Mesodermal cell (in vitro differentiated cells): Measurements from ENCODE around the gene MAPK13.

ENCODE experiments used
- H3K27ac ChIP-seq: 2 replicates; pipeline ENCODE4 v1.7.0; 2013; ENCODE audit warnings: mild to moderate bottlenecking, low read depth, low read length, moderate library complexity; ENCODE audit not compliant: severe bottlenecking
- H3K36me3 ChIP-seq: 2 replicates; pipeline ENCODE4 v1.7.1; 2013; ENCODE audit warnings: mild to moderate bottlenecking, low read length, moderate library complexity; ENCODE audit not compliant: control insufficient read depth, insufficient read depth
- H3K4me1 ChIP-seq: one replicate; pipeline ENCODE4 v1.7.1; 2013; ENCODE audit warnings: mild to moderate bottlenecking, low read length; ENCODE audit not compliant: insufficient read depth, control insufficient read depth, poor library complexity, severe bottlenecking
- H3K4me3 ChIP-seq: 2 replicates; pipeline ENCODE4 v1.7.0; 2013; ENCODE audit warnings: low read length, control low read depth, mild to moderate bottlenecking; ENCODE audit not compliant: insufficient read depth, poor library complexity, severe bottlenecking; ENCODE audit errors: extremely low read depth
- H3K9me3 ChIP-seq: 2 replicates; pipeline ENCODE4 v1.7.1; 2013; ENCODE audit warnings: mild to moderate bottlenecking, low read length, moderate library complexity; ENCODE audit not compliant: control insufficient read depth
- WGBS, 2 experiments: methylation state at CpG; one replicate each; pipeline ENCODE4 v1.1.5; 2013; ENCODE audit warnings: missing lambda C conversion rate in 2 of 2; ENCODE audit not compliant: insufficient coverage in 2 of 2; 5-methylcytosine and 5-hydroxymethylcytosine counted together

MAPK13 gene

GRCh38 chr6:36114798-36115408, 15.4 kb upstream of the MAPK13 start:
- H3K9me3 ChIP-seq, result no peaks in the 10 kb centered on the region
- WGBS, 2 experiments, result 92 to 95% methylated on average over 3 to 4 of the region's 4 CpGs

GRCh38 chr6:36115412-36115811, 14.9 kb upstream of the MAPK13 start:
- 90 to 92% methylated on average over 9 to 10 of the region's 10 CpGs for WGBS, 2 experiments
- H3K4me1 ChIP-seq, result peaks cover under 1% of the 10 kb centered on the region
- H3K36me3 ChIP-seq, result peaks cover 22% of the 10 kb centered on the region
- H3K4me3 ChIP-seq, result no peak overlapping the region
- no peaks in the 10 kb centered on the region for H3K9me3 ChIP-seq
- no peak overlapping the region for H3K27ac ChIP-seq

More at GRCh38 chr6:36114798-36115408, 15.4 kb upstream of the MAPK13 start:
- Histone ChIP-seq H3K4me3 (no peak overlapping the region), H3K36me3 (peaks cover 27% of the 10 kb centered on the region), H3K27ac (no peak overlapping the region), H3K4me1 (no peaks in the 10 kb centered on the region)

- Histone ChIP-seq H3K4me3 (no peak overlapping the region), H3K9me3 (no peaks in the 10 kb centered on the region), H3K36me3 (peaks cover 15% of the 10 kb centered on the region), H3K4me1 (peaks cover 9% of the 10 kb centered on the region), H3K27ac (no peak overlapping the region)
- WGBS, 2 experiments, result 100% methylated on average over 1 of the region's 3 CpGs
Observed at GRCh38 chr6:36116066-36116864, 14.0 kb upstream of the MAPK13 start.

- H3K4me3 ChIP-seq, result no peak overlapping the region
- WGBS, 2 experiments, result 88 to 100% methylated on average over 2 of the region's 2 CpGs
- H3K27ac ChIP-seq, result no peak overlapping the region
- H3K36me3 ChIP-seq, result peaks cover 10% of the 10 kb centered on the region
- no peaks in the 10 kb centered on the region for H3K9me3 ChIP-seq
- H3K4me1 ChIP-seq, result peaks cover 11% of the 10 kb centered on the region
Observed at GRCh38 chr6:36116943-36117342, 13.4 kb upstream of the MAPK13 start.

GRCh38 chr6:36117658-36118549, 12.4 kb upstream of the MAPK13 start:
- WGBS, 2 experiments, result 95 to 98% methylated on average over 5 to 8 of the region's 8 CpGs

GRCh38 chr6:36118550-36119107, 11.7 kb upstream of the MAPK13 start:
- Histone ChIP-seq H3K4me3 (no peak overlapping the region), H3K9me3 (no peaks in the 10 kb centered on the region), H3K27ac (no peak overlapping the region), H3K4me1 (peaks cover 13% of the 10 kb centered on the region), H3K36me3 (peaks cover 9% of the 10 kb centered on the region)
- 84 to 91% methylated on average over 2 of the region's 4 CpGs for WGBS, 2 experiments

More at GRCh38 chr6:36117658-36118549, 12.4 kb upstream of the MAPK13 start:
- no peak overlapping the region for H3K27ac ChIP-seq
- H3K4me1 ChIP-seq, result peaks cover 11% of the 10 kb centered on the region
- H3K4me3 ChIP-seq, result no peak overlapping the region
- H3K36me3 ChIP-seq, result peaks cover 10% of the 10 kb centered on the region
- no peaks in the 10 kb centered on the region for H3K9me3 ChIP-seq

- Histone ChIP-seq H3K9me3 (no peaks in the 10 kb centered on the region), H3K27ac (no peak overlapping the region)
- WGBS, 2 experiments, result 93 to 100% methylated on average over 2 to 3 of the region's 4 CpGs
Observed at GRCh38 chr6:36119209-36119608, 11.1 kb upstream of the MAPK13 start.

GRCh38 chr6:36120018-36120417, 10.3 kb upstream of the MAPK13 start:
- no peak overlapping the region for H3K27ac ChIP-seq
- 100% methylated on average over 3 to 5 of the region's 6 CpGs for WGBS, 2 experiments
- no peak overlapping the region for H3K4me3 ChIP-seq
- no peaks in the 10 kb centered on the region for H3K9me3 ChIP-seq
- peaks cover 14% of the 10 kb centered on the region for H3K4me1 ChIP-seq
- H3K36me3 ChIP-seq, result peaks cover 6% of the 10 kb centered on the region

More at GRCh38 chr6:36119209-36119608, 11.1 kb upstream of the MAPK13 start:
- peaks cover 6% of the 10 kb centered on the region for H3K36me3 ChIP-seq
- H3K4me1 ChIP-seq, result peaks cover 14% of the 10 kb centered on the region
- no peak overlapping the region for H3K4me3 ChIP-seq

GRCh38 chr6:36120539-36120938, 9.8 kb upstream of the MAPK13 start:
- Histone ChIP-seq H3K4me1 (peaks cover 14% of the 10 kb centered on the region), H3K4me3 (no peak overlapping the region), H3K9me3 (no peaks in the 10 kb centered on the region), H3K36me3 (peaks cover 6% of the 10 kb centered on the region), H3K27ac (no peak overlapping the region)
- 68 to 76% methylated on average over 8 to 9 of the region's 10 CpGs for WGBS, 2 experiments
